ENCODE data around the gene ADORA1.

DNA sequence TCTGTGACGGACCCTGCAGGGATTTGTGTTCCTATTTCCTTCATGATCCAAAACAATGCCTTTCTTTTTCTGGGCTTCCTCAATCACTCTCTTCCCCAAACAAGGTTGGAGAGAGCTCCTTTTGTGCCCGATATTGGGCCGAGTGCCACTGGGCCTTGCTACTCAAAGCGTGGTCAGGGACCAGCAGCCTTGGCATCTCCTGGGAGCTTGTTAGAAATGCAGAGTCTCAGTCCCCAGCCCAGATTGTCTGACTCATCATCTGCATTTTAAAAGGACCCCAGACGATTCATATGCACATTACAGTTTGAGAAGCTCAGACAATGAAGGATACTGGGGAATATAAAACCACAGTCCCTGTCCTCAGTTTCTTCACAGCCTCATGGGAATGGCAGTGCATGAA lies 19.9 kb downstream of the ADORA1 start:
- TF ChIP-seq, protein P1, sequence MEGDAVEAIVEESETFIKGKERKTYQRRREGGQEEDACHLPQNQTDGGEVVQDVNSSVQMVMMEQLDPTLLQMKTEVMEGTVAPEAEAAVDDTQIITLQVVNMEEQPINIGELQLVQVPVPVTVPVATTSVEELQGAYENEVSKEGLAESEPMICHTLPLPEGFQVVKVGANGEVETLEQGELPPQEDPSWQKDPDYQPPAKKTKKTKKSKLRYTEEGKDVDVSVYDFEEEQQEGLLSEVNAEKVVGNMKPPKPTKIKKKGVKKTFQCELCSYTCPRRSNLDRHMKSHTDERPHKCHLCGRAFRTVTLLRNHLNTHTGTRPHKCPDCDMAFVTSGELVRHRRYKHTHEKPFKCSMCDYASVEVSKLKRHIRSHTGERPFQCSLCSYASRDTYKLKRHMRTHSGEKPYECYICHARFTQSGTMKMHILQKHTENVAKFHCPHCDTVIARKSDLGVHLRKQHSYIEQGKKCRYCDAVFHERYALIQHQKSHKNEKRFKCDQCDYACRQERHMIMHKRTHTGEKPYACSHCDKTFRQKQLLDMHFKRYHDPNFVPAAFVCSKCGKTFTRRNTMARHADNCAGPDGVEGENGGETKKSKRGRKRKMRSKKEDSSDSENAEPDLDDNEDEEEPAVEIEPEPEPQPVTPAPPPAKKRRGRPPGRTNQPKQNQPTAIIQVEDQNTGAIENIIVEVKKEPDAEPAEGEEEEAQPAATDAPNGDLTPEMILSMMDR (IDR thresholded peaks at IDR 0.05), result no peak
- no peak for TF ChIP-seq EZH2 (IDR thresholded peaks at IDR 0.05; ENCODE audit: borderline replicate concordance, insufficient read depth, low read depth, low read length, poor library complexity, severe bottlenecking)

Data from B cell (primary cell).